Measurements from ENCODE around the gene FOS.
"Not testable (repeated sequence)": the region's sequence is repeated elsewhere in the genome, so short reads cannot be mapped to it uniquely, and the experiment has no call there.

Gene FOS

DNA sequence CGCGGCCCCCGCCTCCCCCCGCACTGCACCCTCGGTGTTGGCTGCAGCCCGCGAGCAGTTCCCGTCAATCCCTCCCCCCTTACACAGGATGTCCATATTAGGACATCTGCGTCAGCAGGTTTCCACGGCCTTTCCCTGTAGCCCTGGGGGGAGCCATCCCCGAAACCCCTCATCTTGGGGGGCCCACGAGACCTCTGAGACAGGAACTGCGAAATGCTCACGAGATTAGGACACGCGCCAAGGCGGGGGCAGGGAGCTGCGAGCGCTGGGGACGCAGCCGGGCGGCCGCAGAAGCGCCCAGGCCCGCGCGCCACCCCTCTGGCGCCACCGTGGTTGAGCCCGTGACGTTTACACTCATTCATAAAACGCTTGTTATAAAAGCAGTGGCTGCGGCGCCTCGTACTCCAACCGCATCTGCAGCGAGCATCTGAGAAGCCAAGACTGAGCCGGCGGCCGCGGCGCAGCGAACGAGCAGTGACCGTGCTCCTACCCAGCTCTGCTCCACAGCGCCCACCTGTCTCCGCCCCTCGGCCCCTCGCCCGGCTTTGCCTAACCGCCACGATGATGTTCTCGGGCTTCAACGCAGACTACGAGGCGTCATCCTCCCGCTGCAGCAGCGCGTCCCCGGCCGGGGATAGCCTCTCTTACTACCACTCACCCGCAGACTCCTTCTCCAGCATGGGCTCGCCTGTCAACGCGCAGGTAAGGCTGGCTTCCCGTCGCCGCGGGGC lies at the start of gene FOS:
Gene FOS (plus strand): TSS at position 407 of the 731 bp plus-strand sequence. CDS start 155 bp downstream, at position 562.
- DNase-seq (ENCODE audit: low read depth): peak; percentile 96

DNA sequence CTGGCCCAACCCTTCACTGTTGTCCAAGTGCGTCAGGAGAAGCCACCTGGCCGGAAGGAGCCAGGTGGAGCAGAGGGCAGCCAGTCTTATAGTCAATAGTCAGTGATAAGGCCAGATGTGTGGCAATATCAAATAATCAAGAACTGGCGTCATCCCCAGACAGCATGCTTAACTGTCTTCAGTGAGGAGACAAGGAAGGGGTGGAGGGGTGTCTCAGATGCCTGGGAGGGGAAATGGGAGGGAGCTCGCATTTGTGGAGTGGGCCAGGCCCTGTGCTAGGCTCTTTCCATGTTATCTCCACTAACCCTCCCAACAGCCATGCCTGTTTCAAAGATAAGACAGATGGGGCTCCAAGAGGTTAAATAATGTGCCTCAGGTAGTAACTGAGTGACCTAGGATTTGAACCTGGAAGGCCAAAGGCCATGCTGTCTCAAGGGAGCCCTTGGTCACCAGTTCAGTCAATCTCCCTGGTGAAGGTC lies 48.9 kb upstream of the FOS start:
- DNase-seq (ENCODE audit: low read depth): no peak

DNA sequence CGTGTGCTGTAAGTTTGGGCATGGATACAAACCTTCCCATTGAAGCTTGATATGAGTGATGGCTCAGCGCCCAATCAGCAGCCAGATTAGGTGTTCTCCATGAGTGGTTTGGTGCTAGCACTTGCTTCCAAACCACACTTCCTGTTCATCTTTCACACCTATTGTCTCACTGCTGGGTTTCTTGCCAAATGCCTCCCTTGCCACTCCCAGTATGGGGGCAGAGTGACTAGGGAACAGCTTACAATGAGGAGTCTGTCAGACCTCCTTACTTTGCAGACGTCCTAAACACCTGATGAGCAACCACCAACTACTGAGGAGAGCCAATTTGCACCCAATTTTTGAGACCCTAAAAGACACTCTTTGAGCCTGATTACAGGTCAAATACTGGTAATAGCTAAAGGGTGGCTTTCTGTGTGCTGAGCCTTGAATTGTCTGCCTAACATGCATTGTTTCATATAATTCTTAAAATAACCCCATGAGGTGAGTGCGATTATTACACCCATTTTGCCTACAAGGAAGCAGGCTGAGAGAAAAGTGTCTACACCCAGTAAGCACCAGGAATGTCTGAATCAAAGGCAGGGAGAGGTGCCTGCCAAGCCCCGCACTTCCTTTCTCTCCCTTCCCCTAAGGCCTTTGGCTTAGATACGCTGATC lies 48.4 kb upstream of the FOS start:
- DNase-seq (ENCODE audit: low read depth): peak; percentile 79

DNA sequence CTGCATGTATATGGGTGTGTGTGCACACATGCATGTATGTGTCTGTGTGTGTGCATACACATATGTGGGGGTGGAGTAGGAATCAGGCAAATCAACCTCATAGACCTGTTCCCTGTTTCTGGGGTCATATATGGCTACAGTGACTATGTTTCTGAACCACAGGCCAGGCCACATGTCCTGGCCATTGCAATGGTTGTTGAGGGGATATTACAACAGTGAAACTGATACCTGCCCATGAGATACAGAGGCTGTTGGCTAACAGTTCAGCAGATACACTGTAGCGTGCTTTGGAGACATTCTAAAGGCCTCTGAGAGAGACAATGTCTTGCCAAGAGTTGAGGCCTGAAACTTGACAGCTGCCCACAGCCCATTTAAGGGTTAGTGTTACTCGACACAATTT lies 47.3 kb upstream of the FOS start:
- no peak for DNase-seq (ENCODE audit: low read depth)

DNA sequence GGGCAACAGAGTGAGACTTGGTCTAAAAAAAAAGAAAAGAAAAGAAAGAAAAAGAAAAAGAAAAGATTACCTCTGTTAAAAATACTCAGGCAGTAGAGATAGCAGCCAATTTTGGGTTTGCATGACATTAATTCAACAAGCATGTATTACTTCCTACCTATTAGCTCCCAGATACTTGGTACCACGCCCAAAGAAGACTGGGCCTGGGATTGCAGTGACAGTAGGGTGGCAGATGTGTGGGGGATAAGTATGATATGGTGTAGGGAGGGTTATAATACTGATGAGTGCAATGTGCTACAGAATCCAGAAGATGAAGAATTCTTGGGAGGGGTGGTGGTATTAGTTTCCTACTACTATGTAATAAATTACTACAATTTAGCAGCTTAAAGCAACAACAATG lies 46.4 kb upstream of the FOS start:
- DNase-seq (ENCODE audit: low read depth): no peak

DNA sequence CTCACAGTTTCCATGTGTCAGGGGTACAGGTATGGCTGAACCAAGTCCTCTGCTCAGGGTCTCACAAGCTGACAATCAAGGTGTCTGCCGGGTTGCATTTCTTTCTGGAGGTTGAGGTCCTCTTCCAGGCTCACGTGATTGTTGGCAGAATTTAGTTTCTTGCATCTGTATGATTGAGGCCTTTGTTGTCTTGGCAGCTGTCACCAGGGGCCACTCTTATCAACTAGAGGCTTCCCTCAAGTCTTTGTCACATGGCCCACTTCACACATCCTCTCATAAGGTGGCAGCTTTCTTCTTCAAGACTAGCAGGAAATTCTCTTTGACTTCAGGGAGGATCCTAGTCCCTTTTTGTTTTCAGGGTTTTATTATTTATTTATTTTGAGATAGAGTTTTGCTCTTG lies 46.0 kb upstream of the FOS start:
- no peak for DNase-seq (ENCODE audit: low read depth)

DNA sequence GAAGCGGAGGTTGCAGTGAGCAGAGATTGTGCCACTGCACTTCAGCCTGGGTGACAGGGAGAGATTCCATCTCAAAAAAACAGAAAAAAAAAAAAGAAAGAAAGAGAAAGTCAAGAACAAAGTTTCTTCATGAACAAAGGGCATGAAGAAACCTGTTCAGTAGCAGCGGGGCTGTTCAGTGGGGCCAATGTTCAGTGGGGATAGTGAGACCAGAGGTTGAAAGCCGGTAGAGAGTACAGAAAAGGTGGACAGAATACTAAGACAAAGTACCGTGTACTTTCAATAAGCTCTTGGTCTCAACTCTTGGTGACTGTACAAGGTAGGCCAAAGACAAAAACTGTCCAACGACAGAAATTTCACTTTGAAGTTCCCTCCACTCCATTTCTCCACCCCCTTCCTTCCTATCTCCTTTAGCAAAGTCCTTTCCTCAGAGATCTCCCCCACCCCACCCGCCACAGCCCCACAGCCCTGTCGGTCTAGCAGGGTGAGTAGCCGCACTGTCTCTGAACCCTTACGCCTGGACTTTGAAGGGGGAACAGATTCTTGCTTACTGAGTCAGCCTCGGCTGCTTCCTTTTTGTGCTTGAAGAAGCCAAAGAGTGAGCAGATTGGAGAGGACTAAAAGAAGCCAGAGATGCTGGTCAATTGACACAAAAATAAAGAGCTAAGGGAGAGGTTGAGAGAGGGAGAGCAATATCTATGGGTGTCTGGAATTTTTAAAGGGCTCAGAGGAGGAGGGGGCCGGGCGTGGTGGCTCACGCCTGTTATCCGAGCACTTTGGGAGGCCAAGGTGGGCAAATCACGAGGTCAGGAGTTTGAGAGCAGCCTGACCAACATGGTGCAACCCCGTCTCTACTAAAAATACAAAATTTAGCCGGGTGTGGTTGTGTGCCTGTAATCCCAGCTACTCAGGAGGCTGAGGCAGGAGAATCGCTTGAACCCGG lies 44.2 kb upstream of the FOS start:
- peak; percentile 97 for DNase-seq (ENCODE audit: low read depth)

DNA sequence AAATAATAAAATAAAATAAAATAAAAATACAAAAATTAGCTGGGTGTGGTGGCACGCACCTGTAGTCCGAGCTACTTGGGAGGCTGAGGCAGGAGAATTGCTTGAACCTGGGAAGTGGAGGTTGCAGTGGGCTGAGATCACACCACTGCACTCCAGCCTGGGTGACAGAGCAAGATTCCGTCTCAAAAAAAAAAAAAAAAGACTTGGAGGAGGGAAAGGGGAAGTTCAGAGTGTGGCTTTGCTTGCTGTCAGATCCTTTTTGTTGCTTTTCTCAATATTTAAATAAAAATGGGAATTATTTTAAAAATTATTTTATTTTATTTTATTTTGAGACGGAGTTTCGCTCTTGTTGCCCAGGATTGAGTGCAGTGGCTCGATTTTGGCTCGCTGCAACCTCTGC lies 43.4 kb upstream of the FOS start:
- DNase-seq (ENCODE audit: low read depth): not testable (repeated sequence)

DNA sequence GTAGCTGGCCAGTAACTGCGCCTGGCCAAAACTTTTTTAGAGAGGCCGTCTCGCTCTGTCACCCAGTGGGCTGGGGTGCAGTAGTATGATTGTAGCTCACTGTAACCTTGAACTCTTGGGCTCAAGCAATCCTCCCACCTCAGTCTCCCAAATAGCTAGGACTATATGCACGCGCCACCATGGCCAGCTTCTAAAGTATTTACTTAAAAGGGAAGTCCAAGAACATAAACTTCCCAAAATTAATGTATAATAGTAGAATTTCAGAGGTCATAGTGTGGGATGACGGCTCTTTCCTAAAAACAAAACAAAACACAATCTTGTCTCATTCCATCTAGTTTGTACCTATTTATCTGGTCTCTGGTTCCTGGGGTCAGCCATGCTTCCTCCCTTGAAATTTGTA lies 42.2 kb upstream of the FOS start:
- DNase-seq (ENCODE audit: low read depth): no peak

DNA sequence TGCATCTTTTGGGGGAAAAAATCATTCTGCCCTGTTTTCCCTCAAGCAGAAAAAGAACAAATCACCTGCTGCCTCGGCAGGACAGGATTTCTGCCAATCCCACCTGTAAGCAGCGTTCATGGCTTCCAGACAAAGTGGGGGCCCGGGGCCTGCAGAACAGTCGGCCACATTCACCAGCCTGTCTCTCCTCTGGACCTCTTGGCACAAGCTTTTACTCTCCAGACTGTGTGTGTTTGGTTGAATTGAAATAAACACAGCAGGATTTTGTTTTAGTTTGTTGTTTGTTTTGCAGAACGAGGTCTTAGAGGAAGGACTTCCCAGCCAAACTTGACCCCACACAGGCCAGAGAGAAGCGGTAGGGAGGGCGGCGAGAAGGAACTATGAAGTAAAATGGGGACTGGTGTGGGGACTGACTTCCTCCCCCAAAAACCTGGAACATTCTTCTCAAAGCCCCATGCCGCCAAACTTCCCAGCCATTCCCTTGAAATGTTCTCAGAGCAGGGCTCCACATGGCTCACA lies 41.7 kb upstream of the FOS start:
- DNase-seq (ENCODE audit: low read depth): no peak

DNA sequence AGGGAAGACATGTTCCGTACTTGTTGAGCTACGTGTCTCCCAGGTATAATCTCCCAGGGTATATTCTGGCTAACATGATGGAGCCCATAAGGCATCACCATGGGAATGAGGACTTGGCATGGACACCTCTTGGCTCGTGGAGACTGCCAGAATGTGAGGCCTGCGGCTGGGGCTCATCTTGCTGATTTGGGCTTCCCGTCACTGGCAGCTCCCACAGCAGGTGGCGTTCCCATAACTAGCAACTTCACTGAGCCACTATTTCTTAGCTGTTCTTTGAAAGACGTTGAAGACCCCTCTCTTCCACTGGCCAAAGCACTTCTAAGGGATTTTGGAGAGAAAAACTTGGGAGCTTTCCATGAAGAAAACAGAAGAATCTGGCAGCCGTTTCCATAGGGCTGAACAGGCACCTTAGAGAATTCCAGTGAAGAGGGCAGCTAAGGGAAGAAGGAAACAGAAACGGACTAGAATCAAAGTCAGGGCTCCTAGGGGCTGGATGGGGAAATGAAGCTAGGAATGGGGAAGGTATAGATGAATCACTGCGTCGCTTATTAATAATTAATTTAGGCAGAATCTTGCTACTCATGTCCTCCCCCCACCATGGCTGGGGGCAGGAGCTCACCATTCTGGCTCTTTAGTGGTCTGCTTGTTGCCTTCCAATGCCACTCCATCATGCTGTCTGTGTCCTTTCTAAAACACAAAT lies 39.7 kb upstream of the FOS start:
- DNase-seq (ENCODE audit: low read depth): no peak

DNA sequence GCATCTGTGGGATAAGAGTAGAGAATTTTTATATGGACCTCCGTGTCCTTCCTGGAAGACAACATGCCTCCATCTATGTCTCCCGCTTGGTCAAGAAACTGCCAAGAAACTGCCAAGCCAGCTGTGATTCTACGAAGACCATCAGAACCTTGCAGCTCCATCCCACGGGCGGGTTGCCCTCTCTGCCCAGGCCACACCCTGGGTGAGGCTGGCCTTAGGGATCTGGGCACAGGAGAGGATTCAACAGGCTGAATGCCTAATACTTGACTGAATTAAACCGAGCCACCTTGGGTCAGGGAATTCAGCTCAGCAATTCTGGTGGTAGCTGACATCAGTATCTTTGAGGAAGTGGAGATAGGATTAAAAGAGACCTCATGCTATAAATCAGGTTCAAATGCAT lies 37.8 kb upstream of the FOS start:
- no peak for DNase-seq (ENCODE audit: low read depth)

DNA sequence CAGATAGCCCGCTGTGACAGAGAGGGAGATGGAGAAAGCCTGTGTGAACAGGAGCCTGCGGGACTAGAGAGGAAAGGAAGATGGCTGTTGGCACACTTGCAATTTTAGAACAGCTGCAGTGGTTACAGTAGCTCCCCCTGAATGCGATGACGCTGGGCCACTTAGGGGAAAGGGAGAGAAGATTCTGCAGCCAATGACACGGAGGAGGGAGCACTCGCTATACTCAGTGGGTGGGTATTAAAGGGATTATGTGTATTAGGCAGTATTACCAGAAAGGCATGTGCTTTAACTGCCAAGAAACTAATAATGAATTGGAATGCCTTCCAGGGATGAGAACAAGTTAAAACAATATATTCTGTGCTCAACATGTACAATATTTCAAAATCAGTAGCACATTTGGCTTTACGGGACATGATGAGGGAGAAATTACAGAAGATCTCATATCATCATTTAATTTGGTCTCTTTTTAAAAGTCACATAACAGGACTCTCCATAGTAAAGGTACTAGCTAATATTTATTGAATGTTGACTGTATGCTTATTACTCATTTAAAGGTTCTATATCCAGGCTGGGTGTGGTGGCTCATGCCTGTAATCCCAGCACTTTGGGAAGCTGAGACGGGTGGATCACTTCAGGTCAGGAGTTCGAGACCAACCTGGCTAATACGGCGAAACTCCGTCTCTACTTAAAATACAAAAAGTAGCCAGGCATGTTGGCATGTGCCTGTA lies 35.9 kb upstream of the FOS start:
- DNase-seq (ENCODE audit: low read depth): peak; percentile 99

DNA sequence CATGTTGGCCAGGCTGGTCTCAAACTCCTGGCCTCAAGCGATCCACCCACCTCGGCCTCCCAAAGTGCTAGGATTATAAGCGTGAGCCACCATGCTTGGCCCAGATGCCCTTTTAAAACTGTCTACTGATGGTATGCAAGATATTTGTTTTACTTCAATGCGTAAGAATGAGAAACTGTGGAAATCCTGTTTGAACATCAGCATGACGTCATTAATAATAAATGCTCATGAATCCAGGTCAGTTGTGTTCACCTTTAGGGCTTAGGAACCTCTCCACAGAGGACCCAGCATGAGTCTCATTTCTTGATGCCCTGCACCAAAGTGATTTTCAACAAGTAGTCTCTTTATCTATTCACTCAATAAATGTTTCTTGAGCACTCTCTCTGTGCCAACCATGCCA lies 34.5 kb upstream of the FOS start:
- DNase-seq (ENCODE audit: low read depth): peak; percentile 79

DNA sequence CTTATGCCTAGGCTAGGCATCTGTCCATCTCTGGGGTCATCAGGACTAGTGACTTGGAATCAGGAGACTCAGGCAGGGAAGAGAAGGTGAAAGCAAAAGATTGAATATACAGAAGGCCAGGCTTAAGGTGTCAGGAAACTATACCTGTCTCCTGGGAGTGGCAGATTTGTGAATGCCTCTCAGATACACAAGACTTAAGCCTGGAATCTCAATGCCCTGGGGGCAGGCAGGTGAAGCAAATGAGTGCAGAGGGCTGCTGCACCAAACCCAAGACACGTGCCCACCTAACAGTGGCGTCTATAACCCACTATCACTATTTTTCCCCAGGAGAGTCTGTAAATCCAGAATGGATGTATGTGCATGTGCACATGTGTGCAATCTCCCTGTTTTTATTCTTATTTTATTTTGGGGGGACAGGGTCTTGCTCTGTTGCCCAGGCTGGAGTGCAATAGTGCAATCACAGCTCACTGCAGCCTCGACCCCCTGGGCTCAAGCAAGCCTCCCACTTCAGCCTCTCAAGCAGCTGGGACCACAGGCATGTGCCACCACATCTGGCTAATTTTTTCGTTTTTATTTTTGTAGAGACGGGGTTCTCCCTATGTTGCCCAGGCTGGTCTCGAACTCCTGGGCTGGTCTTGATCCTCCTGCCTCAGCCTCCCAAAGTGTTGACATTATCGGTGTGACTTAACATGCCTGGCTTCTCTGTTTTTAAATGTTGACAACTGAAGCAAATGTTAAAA lies 31.9 kb upstream of the FOS start:
- DNase-seq (ENCODE audit: low read depth): no peak

DNA sequence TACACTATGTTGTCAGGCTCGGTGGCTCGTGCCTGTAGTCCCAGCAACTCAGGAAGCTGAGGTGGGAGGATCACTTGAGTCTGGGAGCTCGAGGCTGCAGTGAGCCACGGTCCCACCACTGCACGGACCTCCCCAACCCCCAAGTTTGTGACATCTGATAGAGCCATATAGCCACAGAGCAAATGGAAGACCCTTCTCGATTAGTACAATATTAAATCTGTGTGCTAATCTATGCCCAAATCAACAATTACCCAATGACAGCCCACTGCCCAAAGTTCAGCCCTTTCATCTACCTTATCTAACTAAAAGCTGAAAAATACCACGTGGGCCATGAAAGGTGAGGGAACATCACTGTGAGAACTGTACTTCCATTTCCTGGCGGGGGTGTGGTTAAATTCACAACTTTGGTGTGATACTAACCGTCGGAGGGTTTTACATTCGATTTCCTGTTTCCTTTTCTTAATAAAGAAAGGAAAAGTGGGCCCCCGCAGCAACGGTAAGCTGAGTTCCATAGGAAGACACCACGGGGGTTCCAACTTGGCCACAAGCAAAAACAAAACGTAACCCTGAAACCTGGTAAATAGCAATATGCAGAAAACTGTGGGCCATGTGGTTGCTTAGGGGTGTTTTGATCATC lies 31.2 kb upstream of the FOS start:
- no peak for DNase-seq (ENCODE audit: low read depth)

DNA sequence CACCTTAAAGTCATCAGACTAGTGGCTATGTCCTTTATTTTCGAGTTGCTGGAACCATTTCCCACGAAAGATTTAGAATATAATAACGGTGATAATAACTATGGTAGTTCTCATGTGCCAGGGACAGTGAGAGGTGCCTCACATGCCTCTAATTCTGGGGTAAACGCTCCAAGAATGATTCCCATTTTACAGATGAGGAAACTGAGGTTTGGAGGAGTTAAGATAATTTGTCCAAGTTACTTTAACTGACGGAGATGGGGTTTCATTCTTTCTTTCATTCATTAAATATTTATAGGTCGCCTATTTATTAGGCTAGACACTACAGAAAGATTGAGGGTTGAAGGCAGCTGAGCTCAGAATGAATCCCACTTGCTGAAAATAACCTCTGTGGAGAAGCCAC lies 30.7 kb upstream of the FOS start:
- DNase-seq (ENCODE audit: low read depth): no peak

DNA sequence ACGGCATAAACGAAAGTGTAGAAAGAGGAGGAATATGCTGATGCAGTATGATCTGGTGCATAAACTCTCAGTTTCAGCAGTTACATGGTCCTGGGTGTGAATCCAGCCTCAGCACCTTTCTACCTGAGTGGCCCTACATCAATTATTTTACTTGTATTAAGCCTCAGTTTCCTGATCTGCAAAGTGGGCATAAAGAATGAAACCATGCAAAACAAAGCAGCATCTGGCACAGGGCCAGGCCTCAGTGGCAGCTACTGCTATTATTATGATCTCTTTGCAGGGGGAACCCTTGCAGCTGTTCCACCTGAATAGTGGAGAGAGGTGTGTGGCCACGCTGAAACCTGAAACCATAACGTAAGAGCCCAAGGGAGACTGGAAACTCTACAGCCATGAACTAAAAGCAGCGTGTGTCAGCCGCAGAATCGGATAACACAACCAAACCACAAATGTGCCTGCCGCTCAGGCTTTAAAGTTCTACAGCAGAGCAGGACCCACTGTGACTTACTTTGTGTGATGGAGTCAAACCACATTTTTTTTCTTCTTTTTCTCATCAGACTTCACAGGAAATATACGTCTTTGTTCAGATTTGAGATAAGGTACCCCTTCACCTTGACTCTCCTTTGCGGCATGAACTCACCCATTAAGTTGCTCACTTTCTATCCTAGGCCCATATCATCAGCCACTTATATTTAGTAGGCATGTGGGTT lies 29.2 kb upstream of the FOS start:
- DNase-seq (ENCODE audit: low read depth): peak; percentile 42

DNA sequence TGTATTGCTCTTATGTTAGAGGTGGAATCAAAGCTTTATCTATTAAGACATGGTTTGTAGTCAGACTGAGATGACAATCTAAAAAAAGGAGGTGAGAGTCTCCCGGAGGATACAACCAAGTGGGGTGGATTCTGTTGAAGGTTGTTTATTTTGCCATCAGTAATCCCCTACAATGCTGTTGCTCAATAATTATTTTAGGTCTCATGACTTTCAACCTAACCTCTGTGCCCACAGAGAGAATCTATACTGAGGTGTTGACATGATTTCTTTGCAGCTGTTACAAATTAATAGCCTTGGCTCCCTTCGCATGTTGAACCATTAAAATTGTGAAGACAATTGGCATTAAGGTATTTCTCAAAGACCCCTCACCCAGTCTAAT lies 28.7 kb upstream of the FOS start:
- DNase-seq (ENCODE audit: low read depth): no peak
